ENCODE measurements around the gene KCTD16. TPM values are rescaled to one million over a fixed set of nuclear protein-coding genes. Genes with fewer than 3 reads are reported as not detected.

The KCTD16 gene
- total and polyA plus RNA-seq, 2 donors (not counting 1 experiment from before 2014, with no cell fraction given) = not detected

- CTCF ChIA-PET = no interaction called here
- H3K4me3 Mint-ChIP-seq = no peak overlapping the region
- H3K27ac Mint-ChIP-seq = no peak overlapping the region
Observed at GRCh38 chr5:144156767-144157171, 13.9 kb upstream of the KCTD16 start.

GRCh38 chr5:144162686-144163085, 8.0 kb upstream of the KCTD16 start:
- no CpG with 5 or more reads among the region's 1 CpG for WGBS (ENCODE audit: insufficient coverage)
- peaks cover 17 to 49% of the 10 kb centered on the region in 2 experiments for H3K36me3 ChIP-seq (replicated peaks in 1 of 2; ENCODE audit: control extremely low read depth in 1 of 2, control insufficient read depth in 1 of 2, extremely low read depth in 1 of 2, insufficient read depth in 2 of 2, low read length in 1 of 2)

More at GRCh38 chr5:144156767-144157171, 13.9 kb upstream of the KCTD16 start:
- intact Hi-C loops (cut with micrococcal nuclease) = no loop called here
- ATAC-seq (ENCODE audit: low read depth) (no peak), DNase-seq (no peak)
- no peak overlapping the region for H3K4me2 ChIP-seq (replicated peaks; ENCODE audit: low read depth, low read length, poor library complexity, severe bottlenecking)
- H3K9me3 ChIP-seq (ENCODE audit: control extremely low read depth in 1 of 3, control insufficient read depth in 2 of 3, insufficient read depth in 1 of 3, low read length in 2 of 3) = no peaks in the 10 kb centered on the region
- Mint-ChIP-seq H3K27me3 (no peaks in the 10 kb centered on the region), H3K4me1 (no peaks in the 10 kb centered on the region), H3K9me3 (ENCODE audit: insufficient read depth) (no peaks in the 10 kb centered on the region)
- H3K36me3 ChIP-seq (replicated peaks in 1 of 2; ENCODE audit: control extremely low read depth in 1 of 2, control insufficient read depth in 1 of 2, extremely low read depth in 1 of 2, insufficient read depth in 2 of 2, low read length in 1 of 2) = peaks cover 8 to 9% of the 10 kb centered on the region in 2 experiments
- no peaks in the 10 kb centered on the region for H3K4me1 ChIP-seq (ENCODE audit: control insufficient read depth in 2 of 2, insufficient read depth in 2 of 2, low read length in 2 of 2)
- WGBS (ENCODE audit: insufficient coverage) = 100% methylated on average over 1 of the region's 2 CpGs
- H3K27ac ChIP-seq (ENCODE audit: low read length in 2 of 2) = no peak overlapping the region
- TF ChIP-seq, protein P1, sequence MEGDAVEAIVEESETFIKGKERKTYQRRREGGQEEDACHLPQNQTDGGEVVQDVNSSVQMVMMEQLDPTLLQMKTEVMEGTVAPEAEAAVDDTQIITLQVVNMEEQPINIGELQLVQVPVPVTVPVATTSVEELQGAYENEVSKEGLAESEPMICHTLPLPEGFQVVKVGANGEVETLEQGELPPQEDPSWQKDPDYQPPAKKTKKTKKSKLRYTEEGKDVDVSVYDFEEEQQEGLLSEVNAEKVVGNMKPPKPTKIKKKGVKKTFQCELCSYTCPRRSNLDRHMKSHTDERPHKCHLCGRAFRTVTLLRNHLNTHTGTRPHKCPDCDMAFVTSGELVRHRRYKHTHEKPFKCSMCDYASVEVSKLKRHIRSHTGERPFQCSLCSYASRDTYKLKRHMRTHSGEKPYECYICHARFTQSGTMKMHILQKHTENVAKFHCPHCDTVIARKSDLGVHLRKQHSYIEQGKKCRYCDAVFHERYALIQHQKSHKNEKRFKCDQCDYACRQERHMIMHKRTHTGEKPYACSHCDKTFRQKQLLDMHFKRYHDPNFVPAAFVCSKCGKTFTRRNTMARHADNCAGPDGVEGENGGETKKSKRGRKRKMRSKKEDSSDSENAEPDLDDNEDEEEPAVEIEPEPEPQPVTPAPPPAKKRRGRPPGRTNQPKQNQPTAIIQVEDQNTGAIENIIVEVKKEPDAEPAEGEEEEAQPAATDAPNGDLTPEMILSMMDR (IDR thresholded peaks at IDR 0.05) = no peak
- TF ChIP-seq EZH2 (IDR thresholded peaks at IDR 0.05; ENCODE audit: borderline replicate concordance, insufficient read depth, low read depth, low read length, poor library complexity, severe bottlenecking) = no peak
- H2AFZ ChIP-seq (ENCODE audit: insufficient read depth, low read depth, low read length, poor library complexity, severe bottlenecking) = no peak overlapping the region
- POLR2A ChIA-PET = no interaction called here
- no peaks in the 10 kb centered on the region for H3K79me2 ChIP-seq (ENCODE audit: control insufficient read depth, insufficient read depth, low read length)
- no peaks in the 10 kb centered on the region for H4K20me1 ChIP-seq (ENCODE audit: control insufficient read depth, insufficient read depth, low read length, poor library complexity, severe bottlenecking)
- H3K9ac ChIP-seq (ENCODE audit: low read length) = no peak overlapping the region
- no peak overlapping the region for H3K4me3 ChIP-seq (ENCODE audit: control extremely low read depth in 1 of 5, extremely low read depth in 1 of 5, insufficient read depth in 1 of 5, low read depth in 2 of 5, low read length in 4 of 5)
- no peaks in the 10 kb centered on the region for H3K27me3 ChIP-seq (replicated peaks in 1 of 4; ENCODE audit: control extremely low read depth in 1 of 4, control insufficient read depth in 3 of 4, insufficient read depth in 4 of 4, low read length in 3 of 4)

More at GRCh38 chr5:144162686-144163085, 8.0 kb upstream of the KCTD16 start:
- Histone ChIP-seq H3K9ac (ENCODE audit: low read length) (no peak overlapping the region), H3K27ac (ENCODE audit: low read length in 2 of 2) (no peak overlapping the region), H3K79me2 (ENCODE audit: control insufficient read depth, insufficient read depth, low read length) (peaks cover 5% of the 10 kb centered on the region), H3K4me1 (ENCODE audit: control insufficient read depth in 2 of 2, insufficient read depth in 2 of 2, low read length in 2 of 2) (no peaks in the 10 kb centered on the region), H3K27me3 (replicated peaks in 1 of 4; ENCODE audit: control extremely low read depth in 1 of 4, control insufficient read depth in 3 of 4, insufficient read depth in 4 of 4, low read length in 3 of 4) (no peaks in the 10 kb centered on the region), H3K4me3 (ENCODE audit: control extremely low read depth in 1 of 5, extremely low read depth in 1 of 5, insufficient read depth in 1 of 5, low read depth in 2 of 5, low read length in 4 of 5) (no peak overlapping the region), H3K9me3 (ENCODE audit: control extremely low read depth in 1 of 3, control insufficient read depth in 2 of 3, insufficient read depth in 1 of 3, low read length in 2 of 3) (no peaks in the 10 kb centered on the region), H2AFZ (ENCODE audit: insufficient read depth, low read depth, low read length, poor library complexity, severe bottlenecking) (no peak overlapping the region), H3K4me2 (replicated peaks; ENCODE audit: low read depth, low read length, poor library complexity, severe bottlenecking) (no peak overlapping the region), H4K20me1 (ENCODE audit: control insufficient read depth, insufficient read depth, low read length, poor library complexity, severe bottlenecking) (peaks cover 4% of the 10 kb centered on the region)
- no peak for TF ChIP-seq EZH2 (IDR thresholded peaks at IDR 0.05; ENCODE audit: borderline replicate concordance, insufficient read depth, low read depth, low read length, poor library complexity, severe bottlenecking)
- TF ChIP-seq, protein P1 (IDR thresholded peaks at IDR 0.05) = no peak
- ChIA-PET POLR2A (no interaction called here), CTCF (interaction anchor here (1.2 kb wide), 1 partner anchor 19 kb away, joined by 3 read pairs; no protein-coding TSS in a partner anchor)
- no peaks in the 10 kb centered on the region for H3K27me3 Mint-ChIP-seq
- intact Hi-C loops (cut with micrococcal nuclease) = no loop called here
- H3K4me3 Mint-ChIP-seq = no peak overlapping the region
- no peaks in the 10 kb centered on the region for H3K4me1 Mint-ChIP-seq
- no peaks in the 10 kb centered on the region for H3K9me3 Mint-ChIP-seq (ENCODE audit: insufficient read depth)
- DNase-seq = no peak
- H3K27ac Mint-ChIP-seq = no peak overlapping the region
- no peak for ATAC-seq (ENCODE audit: low read depth)
